GM18868 (cell line): ENCODE results near the gene GRIP1.

Source experiments
- ATAC-seq: cut with Tn5 transposase; IDR thresholded peaks from one replicate; pipeline ENCODE4 v1.9.1; 2021; ENCODE audit warnings: mild to moderate bottlenecking, moderate library complexity; ENCODE audit not compliant: unreplicated experiment

The GRIP1 gene

GRCh38 chr12:66678338-66679275, at the start of gene GRIP1:
Gene GRIP1 (minus strand): TSS chr12:66679076. CDS start chr12:66678904, 172 bp downstream.
- ATAC-seq: no peak

- no peak for ATAC-seq
Observed at GRCh38 chr12:66726556-66726955, 47.7 kb upstream of the GRIP1 start.

- ATAC-seq: no peak
Observed at GRCh38 chr12:66725031-66725430, 46.2 kb upstream of the GRIP1 start.

GRCh38 chr12:66724616-66725015, 45.7 kb upstream of the GRIP1 start:
- ATAC-seq: no peak

- no peak for ATAC-seq
Observed at GRCh38 chr12:66724026-66724425, 45.1 kb upstream of the GRIP1 start.

- no peak for ATAC-seq
Observed at GRCh38 chr12:66719862-66720261, 41.0 kb upstream of the GRIP1 start.

GRCh38 chr12:66717036-66717673, 38.3 kb upstream of the GRIP1 start:
- no peak for ATAC-seq

- no peak for ATAC-seq
Observed at GRCh38 chr12:66716522-66716921, 37.6 kb upstream of the GRIP1 start.

- no peak for ATAC-seq
Observed at GRCh38 chr12:66714709-66715108, 35.8 kb upstream of the GRIP1 start.

- ATAC-seq: no peak
Observed at GRCh38 chr12:66713984-66714383, 35.1 kb upstream of the GRIP1 start.

GRCh38 chr12:66709893-66710292, 31.0 kb upstream of the GRIP1 start:
- peak; percentile 69 for ATAC-seq

- no peak for ATAC-seq
Observed at GRCh38 chr12:66709457-66709773, 30.5 kb upstream of the GRIP1 start.

- no peak for ATAC-seq
Observed at GRCh38 chr12:66708704-66709456, 30.0 kb upstream of the GRIP1 start.

- no peak for ATAC-seq
Observed at GRCh38 chr12:66707002-66707697, 28.3 kb upstream of the GRIP1 start.

- ATAC-seq: no peak
Observed at GRCh38 chr12:66699738-66700482, 21.0 kb upstream of the GRIP1 start.

- ATAC-seq: no peak
Observed at GRCh38 chr12:66698558-66698957, 19.7 kb upstream of the GRIP1 start.

GRCh38 chr12:66697404-66697803, 18.5 kb upstream of the GRIP1 start:
- ATAC-seq: peak; percentile 49

- no peak for ATAC-seq
Observed at GRCh38 chr12:66694666-66695613, 16.1 kb upstream of the GRIP1 start.

GRCh38 chr12:66693901-66694513, 15.1 kb upstream of the GRIP1 start:
- peak; percentile 84 for ATAC-seq
